HCT116 (cell line): ENCODE results near the gene DISP1. TPM values are rescaled to one million over a fixed set of nuclear protein-coding genes. Genes with fewer than 3 reads are reported as not detected.

Source experiments
- ATAC-seq: fragments of 200-7000 bp; cut with Tn5 transposase; 2 replicates; pipeline ENCODE4 v1.9.1; 2020; ENCODE audit warnings: mild to moderate bottlenecking, moderate library complexity
- BruUV-seq: library from RNA; stranded (reverse); fragments of 400-500 nt; replicated peaks from 2 replicates; lab custom pipeline; 2021; lab: Mats Ljungman, UMichigan
- CTCF ChIA-PET: fragments of 300-600 bp; sonication (Branson Sonifier 250); formaldehyde crosslinking; loops from one replicate; lab custom pipeline; 2021; ENCODE audit warnings: antibody characterized with exemption; lab: Charles Lee
- POLR2A ChIA-PET: fragments of 300-600, 350-600 bp; sonication (Branson Sonifier 250); formaldehyde crosslinking; loops from one replicate; lab custom pipeline; 2021; ENCODE audit warnings: antibody characterized with exemption; lab: Charles Lee
- RAD21 ChIA-PET, 2 experiments: fragments of 300-600 bp; sonication (Branson Sonifier 250); formaldehyde crosslinking; loops; one replicate each; lab custom pipeline; 2023; ENCODE audit warnings: low total read pairs in 2 of 2; ENCODE audit not compliant: uncharacterized antibody in 2 of 2, unreplicated experiment in 2 of 2, low non-redundant PET in 1 of 2; lab: Charles Lee
- DNase-seq: peaks from one replicate; pipeline ENCODE4 v3.0.0-alpha.2; 2010; ENCODE audit warnings: low read depth, low spot score
- H2AFZ ChIP-seq: fragments of 200-600 bp; shearing (Covaris generic), sonication (generic); 2 replicates; pipeline ENCODE4 v1.6.1; 2017; ENCODE audit warnings: low read depth, mixed run types, mixed read lengths, antibody characterized with exemption, low read length; ENCODE audit not compliant: poor library complexity, severe bottlenecking
- H3K27ac ChIP-seq: 2 replicates; pipeline ENCODE4 v1.5.1; 2012; ENCODE audit warnings: low read depth, low read length
- H3K27me3 ChIP-seq: fragments of 200-600 bp; sonication (generic); 2 replicates; pipeline ENCODE4 v1.6.1; 2016; ENCODE audit warnings: mixed run types, low read length, mixed read lengths; ENCODE audit not compliant: insufficient read depth
- H3K36me3 ChIP-seq, 2 experiments: fragments of 200-500 bp in 1 of 2; fragments of 200-600 bp in 1 of 2; sonication (Bioruptor generic) in 1 of 2; sonication (generic) in 1 of 2; 2 replicates each; pipeline versions ENCODE4 v1.5.1 to v1.6.1; 2014 to 2016; ENCODE audit warnings: low read length in 2 of 2, inconsistent platforms in 1 of 2, mixed read lengths in 1 of 2, mixed run types in 1 of 2; ENCODE audit not compliant: insufficient read depth in 2 of 2, control insufficient read depth in 1 of 2
- H3K4me1 ChIP-seq, 2 experiments: fragments of 200-600 bp in 1 of 2; sonication (generic) in 1 of 2; 2 replicates each; pipeline versions ENCODE4 v1.5.1 to v1.6.1; 2012 to 2017; ENCODE audit warnings: low read length in 2 of 2, inconsistent platforms in 1 of 2, mild to moderate bottlenecking in 1 of 2, mixed read lengths in 1 of 2, mixed run types in 1 of 2, moderate library complexity in 1 of 2; ENCODE audit not compliant: insufficient read depth in 2 of 2, control insufficient read depth in 1 of 2
- H3K4me2 ChIP-seq: fragments of 200-600 bp; sonication (generic); 2 replicates; pipeline ENCODE4 v1.6.1; 2017; ENCODE audit warnings: mixed run types, low read length, mixed read lengths
- H3K4me3 ChIP-seq, 2 experiments: fragments of 200-600 bp in 1 of 2; sonication (generic) in 1 of 2; replicated peaks in 1 of 2; 2 replicates each; pipeline ENCODE4 v1.5.1; 2011 to 2016; ENCODE audit warnings: low read length in 2 of 2, control low read depth in 1 of 2, low read depth in 1 of 2, mild to moderate bottlenecking in 1 of 2, mixed read lengths in 1 of 2, mixed run types in 1 of 2
- H3K79me2 ChIP-seq: fragments of 200-600 bp; sonication (generic); 2 replicates; pipeline ENCODE4 v1.6.1; 2017; ENCODE audit warnings: mild to moderate bottlenecking, mixed run types, low read length, moderate library complexity, mixed read lengths; ENCODE audit not compliant: insufficient read depth
- H3K9ac ChIP-seq: fragments of 200-600 bp; sonication (generic); 2 replicates; pipeline ENCODE4 v1.6.1; 2016; ENCODE audit warnings: low read length, mixed read lengths
- H3K9me2 ChIP-seq: fragments of 200-600 bp; sonication (generic), shearing (Covaris generic); 2 replicates; pipeline ENCODE4 v1.6.1; 2017; ENCODE audit warnings: mixed run types, mild to moderate bottlenecking, moderate library complexity; ENCODE audit not compliant: insufficient read depth
- H3K9me3 ChIP-seq, 2 experiments: fragments of 200-500 bp in 1 of 2; fragments of 200-600 bp in 1 of 2; sonication (Bioruptor generic) in 1 of 2; sonication (generic) in 1 of 2; 2 replicates each; pipeline ENCODE4 v1.6.1; 2014 to 2017; ENCODE audit warnings: low read length in 2 of 2, mixed read lengths in 2 of 2, inconsistent platforms in 1 of 2, low read depth in 1 of 2, mild to moderate bottlenecking in 1 of 2, mixed run types in 1 of 2, moderate library complexity in 1 of 2; ENCODE audit not compliant: control insufficient read depth in 1 of 2, insufficient read depth in 1 of 2
- H4K20me1 ChIP-seq: fragments of 200-600 bp; sonication (generic), shearing (Covaris generic); 2 replicates; pipeline ENCODE4 v1.6.1; 2017; ENCODE audit warnings: mixed run types, mild to moderate bottlenecking, moderate library complexity; ENCODE audit not compliant: insufficient read depth
- CBX3 ChIP-seq: IDR thresholded peaks from 2 replicates; pipeline ENCODE4 v1.6.1; 2012; ENCODE audit warnings: low read depth
- ELF1 ChIP-seq: IDR thresholded peaks from 2 replicates; pipeline ENCODE4 v1.6.1; 2012; ENCODE audit warnings: low read depth, borderline replicate concordance
- EZH2 ChIP-seq: fragments of 200-600 bp; sonication (generic); IDR thresholded peaks from 2 replicates; pipeline ENCODE4 v1.6.1; 2017; ENCODE audit warnings: antibody characterized with exemption, mixed run types
- EZH2phosphoT487 ChIP-seq: fragments of 200-600 bp; IDR thresholded peaks from 2 replicates; pipeline ENCODE4 v1.6.1; 2018; ENCODE audit warnings: antibody characterized with exemption, borderline replicate concordance
- POLR2AphosphoS5 ChIP-seq: IDR thresholded peaks from 2 replicates; pipeline ENCODE4 v1.6.1; 2011; ENCODE audit warnings: mild to moderate bottlenecking, low read depth, low read length, moderate library complexity
- RAD21 ChIP-seq: IDR thresholded peaks from 2 replicates; pipeline ENCODE4 v1.6.1; 2012; ENCODE audit warnings: low read depth, mild to moderate bottlenecking
- SRF ChIP-seq: IDR thresholded peaks from 2 replicates; pipeline ENCODE4 v1.6.1; 2012; ENCODE audit warnings: low read depth
- YY1 ChIP-seq: IDR thresholded peaks from 2 replicates; pipeline ENCODE4 v1.6.1; 2011; ENCODE audit warnings: low read length, low read depth, moderate library complexity, mild to moderate bottlenecking; ENCODE audit not compliant: insufficient replicate concordance; ENCODE audit errors: extremely low read depth
- intact Hi-C: fragments of 100-400 bp; cut with micrococcal nuclease; formaldehyde crosslinking; loops from 2 replicates; pipeline ENCODE4 v1.10.0; 2022
- total RNA-seq: library from RNA; stranded (reverse); gene quantifications from one replicate; pipeline ENCODE4 v1.2.1, GENCODE V29; 2021; ENCODE audit not compliant: unreplicated experiment
- TF ChIP-seq, protein P1 (sequence below): IDR thresholded peaks from 2 replicates; pipeline ENCODE4 v1.6.1; 2012
- TF ChIP-seq, protein P2 (sequence below), 3 experiments: fragments of 200-600 bp in 1 of 3; sonication (generic) in 1 of 3; IDR thresholded peaks in 2 of 3; conservative IDR thresholded peaks in 1 of 3; 2 replicates each; pipeline ENCODE4 v1.5.1; 2012 to 2017; ENCODE audit warnings: low read depth in 2 of 3, low read length in 2 of 3, antibody characterized with exemption in 1 of 3, borderline replicate concordance in 1 of 3, control low read depth in 1 of 3, mild to moderate bottlenecking in 1 of 3, mixed read lengths in 1 of 3, mixed run types in 1 of 3, moderate library complexity in 1 of 3; ENCODE audit not compliant: insufficient read depth in 1 of 3
- TF ChIP-seq, protein P3 (sequence below): IDR thresholded peaks from 2 replicates; pipeline ENCODE4 v1.6.1; 2011; ENCODE audit warnings: mild to moderate bottlenecking, low read length, moderate library complexity; ENCODE audit not compliant: insufficient replicate concordance; ENCODE audit errors: extremely low read depth

DISP1 gene
- total RNA-seq, 1 experiment from 2014 or later = 4.2 TPM

DNA sequence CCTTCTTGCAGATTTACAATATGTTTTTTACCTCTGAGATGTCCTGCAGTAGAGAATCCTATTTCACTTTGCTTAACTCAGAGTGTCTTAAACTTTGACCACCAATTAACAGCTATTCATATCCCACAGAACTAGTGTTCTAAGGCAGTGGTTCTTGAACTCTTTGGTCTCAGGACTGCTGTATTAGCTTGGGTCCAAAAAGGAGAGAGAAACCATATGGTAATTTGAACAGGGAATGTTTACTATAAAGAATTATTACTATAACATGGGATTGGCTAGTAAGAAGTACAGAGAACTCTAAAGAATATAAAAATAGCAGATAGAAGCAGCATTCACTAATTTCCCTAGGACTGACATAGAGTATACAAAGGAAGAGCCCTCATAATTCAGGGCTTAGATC lies 46.2 kb upstream of the DISP1 start:
- Histone ChIP-seq H3K36me3 (no peaks in the 10 kb centered on the region), H3K4me3 (no peak overlapping the region), H4K20me1 (no peaks in the 10 kb centered on the region), H3K9ac (no peak overlapping the region), H3K4me1 (no peaks in the 10 kb centered on the region), H3K9me3 (peaks cover 8 to 14% of the 10 kb centered on the region in 2 experiments; a peak in 2 of 4 replicates), H3K9me2 (no peaks in the 10 kb centered on the region), H3K27me3 (no peaks in the 10 kb centered on the region), H2AFZ (no peak overlapping the region), H3K4me2 (no peak overlapping the region), H3K27ac (no peak overlapping the region), H3K79me2 (no peaks in the 10 kb centered on the region)
- CTCF ChIA-PET = no interaction called here
- BruUV-seq = no TSS peak
- intact Hi-C loops = no loop called here
- POLR2A ChIA-PET = no interaction called here
- TF ChIP-seq, protein P1, sequence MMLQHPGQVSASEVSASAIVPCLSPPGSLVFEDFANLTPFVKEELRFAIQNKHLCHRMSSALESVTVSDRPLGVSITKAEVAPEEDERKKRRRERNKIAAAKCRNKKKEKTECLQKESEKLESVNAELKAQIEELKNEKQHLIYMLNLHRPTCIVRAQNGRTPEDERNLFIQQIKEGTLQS = no peak
- TF ChIP-seq, protein P2, sequence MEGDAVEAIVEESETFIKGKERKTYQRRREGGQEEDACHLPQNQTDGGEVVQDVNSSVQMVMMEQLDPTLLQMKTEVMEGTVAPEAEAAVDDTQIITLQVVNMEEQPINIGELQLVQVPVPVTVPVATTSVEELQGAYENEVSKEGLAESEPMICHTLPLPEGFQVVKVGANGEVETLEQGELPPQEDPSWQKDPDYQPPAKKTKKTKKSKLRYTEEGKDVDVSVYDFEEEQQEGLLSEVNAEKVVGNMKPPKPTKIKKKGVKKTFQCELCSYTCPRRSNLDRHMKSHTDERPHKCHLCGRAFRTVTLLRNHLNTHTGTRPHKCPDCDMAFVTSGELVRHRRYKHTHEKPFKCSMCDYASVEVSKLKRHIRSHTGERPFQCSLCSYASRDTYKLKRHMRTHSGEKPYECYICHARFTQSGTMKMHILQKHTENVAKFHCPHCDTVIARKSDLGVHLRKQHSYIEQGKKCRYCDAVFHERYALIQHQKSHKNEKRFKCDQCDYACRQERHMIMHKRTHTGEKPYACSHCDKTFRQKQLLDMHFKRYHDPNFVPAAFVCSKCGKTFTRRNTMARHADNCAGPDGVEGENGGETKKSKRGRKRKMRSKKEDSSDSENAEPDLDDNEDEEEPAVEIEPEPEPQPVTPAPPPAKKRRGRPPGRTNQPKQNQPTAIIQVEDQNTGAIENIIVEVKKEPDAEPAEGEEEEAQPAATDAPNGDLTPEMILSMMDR (IDR thresholded peaks at IDR 0.05 in 2 of 3, conservative IDR thresholded peaks at IDR 0.05 in 1 of 3; ENCODE audit: borderline replicate concordance in 1 of 3, insufficient read depth in 1 of 3, low read depth in 2 of 3, low read length in 2 of 3) = no peak
- TF ChIP-seq YY1 (no peak), EZH2 (no peak), SRF (no peak)
- RAD21 ChIA-PET = no interaction called here
- ATAC-seq = no peak
- no peak for DNase-seq

DNA sequence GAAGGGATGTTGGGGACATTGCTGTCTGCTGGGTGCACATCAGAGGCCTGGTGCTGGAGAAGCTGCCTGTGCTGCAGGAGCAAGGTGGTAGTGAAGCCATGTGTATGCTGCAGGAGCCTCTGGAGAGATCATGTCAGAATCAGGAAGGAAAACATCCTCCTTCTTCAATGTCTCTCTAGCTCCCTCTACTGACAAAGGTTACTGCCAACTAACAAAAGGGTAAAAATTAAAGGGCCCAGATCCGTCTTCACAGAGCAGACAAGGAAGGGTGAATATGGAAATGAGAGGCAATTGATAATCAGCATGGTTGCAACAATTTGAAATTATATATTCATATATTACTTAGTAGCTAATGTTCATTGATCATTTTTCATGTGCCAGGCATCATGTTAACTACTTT lies 45.7 kb upstream of the DISP1 start:
- BruUV-seq = no TSS peak
- TF ChIP-seq ELF1 (no peak), YY1 (no peak), CBX3 (peak; percentile 97), RAD21 (peak; percentile 17; the same call in 1 of the 2 replicates), POLR2AphosphoS5 (no peak), EZH2phosphoT487 (no peak)
- TF ChIP-seq, protein P2 (IDR thresholded peaks at IDR 0.05 in 2 of 3, conservative IDR thresholded peaks at IDR 0.05 in 1 of 3; ENCODE audit: borderline replicate concordance in 1 of 3, insufficient read depth in 1 of 3, low read depth in 2 of 3, low read length in 2 of 3) = peak; percentile 11 to 58 (median 26); a peak in 3 of 6 replicates
- TF ChIP-seq, protein P3, sequence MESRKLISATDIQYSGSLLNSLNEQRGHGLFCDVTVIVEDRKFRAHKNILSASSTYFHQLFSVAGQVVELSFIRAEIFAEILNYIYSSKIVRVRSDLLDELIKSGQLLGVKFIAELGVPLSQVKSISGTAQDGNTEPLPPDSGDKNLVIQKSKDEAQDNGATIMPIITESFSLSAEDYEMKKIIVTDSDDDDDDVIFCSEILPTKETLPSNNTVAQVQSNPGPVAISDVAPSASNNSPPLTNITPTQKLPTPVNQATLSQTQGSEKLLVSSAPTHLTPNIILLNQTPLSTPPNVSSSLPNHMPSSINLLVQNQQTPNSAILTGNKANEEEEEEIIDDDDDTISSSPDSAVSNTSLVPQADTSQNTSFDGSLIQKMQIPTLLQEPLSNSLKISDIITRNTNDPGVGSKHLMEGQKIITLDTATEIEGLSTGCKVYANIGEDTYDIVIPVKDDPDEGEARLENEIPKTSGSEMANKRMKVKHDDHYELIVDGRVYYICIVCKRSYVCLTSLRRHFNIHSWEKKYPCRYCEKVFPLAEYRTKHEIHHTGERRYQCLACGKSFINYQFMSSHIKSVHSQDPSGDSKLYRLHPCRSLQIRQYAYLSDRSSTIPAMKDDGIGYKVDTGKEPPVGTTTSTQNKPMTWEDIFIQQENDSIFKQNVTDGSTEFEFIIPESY = no peak
- TF ChIP-seq, all 23 proteins: peak for 3
- ATAC-seq (peak; percentile 50; the same call in 1 of the 2 replicates), DNase-seq (peak; percentile 24)
- CTCF ChIA-PET = no interaction called here
- Histone ChIP-seq H3K79me2 (no peaks in the 10 kb centered on the region), H3K9ac (no peak overlapping the region), H4K20me1 (no peaks in the 10 kb centered on the region), H3K4me1 (no peaks in the 10 kb centered on the region), H3K27ac (no peak overlapping the region), H3K9me2 (no peaks in the 10 kb centered on the region), H3K4me3 (no peak overlapping the region), H3K36me3 (no peaks in the 10 kb centered on the region), H3K27me3 (no peaks in the 10 kb centered on the region), H3K9me3 (peaks cover 8 to 14% of the 10 kb centered on the region in 2 experiments; a peak in 2 of 4 replicates), H2AFZ (no peak overlapping the region), H3K4me2 (no peak overlapping the region)
- POLR2A ChIA-PET = no interaction called here
- RAD21 ChIA-PET = no interaction called here
- intact Hi-C loops = no loop called here
